ENCODE results near the gene FUOM.

The FUOM gene

DNA sequence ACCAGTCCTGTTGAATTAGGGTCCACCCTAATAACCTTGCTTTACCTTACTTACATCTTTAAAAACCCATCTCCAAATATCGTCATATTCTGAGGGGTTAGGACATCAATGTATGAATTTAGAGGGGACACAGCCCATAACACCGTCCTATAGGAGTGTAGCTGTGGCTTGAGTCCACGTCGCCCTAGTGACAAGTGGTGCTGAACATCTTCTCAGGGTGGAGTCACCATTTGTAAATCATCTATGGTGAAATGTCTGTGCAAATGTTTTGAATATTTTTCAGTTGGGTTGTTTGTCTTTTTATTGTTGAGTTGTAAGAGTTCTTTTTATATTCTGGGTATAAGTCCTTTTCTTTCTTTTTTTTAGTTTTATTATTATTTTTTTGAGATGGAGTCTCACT lies 15.8 kb downstream of the FUOM start:
- H3K4me3 ChIP-seq (replicated peaks; ENCODE audit: insufficient read depth, low read length) = no peak overlapping the region
- DNase-seq (ENCODE audit: low read depth in 1 of 2, low spot score in 1 of 2) = no peak
- peaks cover 6% of the 10 kb centered on the region for H3K27me3 ChIP-seq (ENCODE audit: insufficient read depth, poor library complexity, severe bottlenecking)
- no peak overlapping the region for H3K27ac ChIP-seq (replicated peaks)
- TF ChIP-seq POLR2AphosphoS5 (IDR thresholded peaks at IDR 0.05; ENCODE audit: low read depth) = no peak
- TF ChIP-seq SPI1 (IDR thresholded peaks at IDR 0.05; ENCODE audit: borderline replicate concordance, low read depth) = no peak
- TF ChIP-seq, protein P1, sequence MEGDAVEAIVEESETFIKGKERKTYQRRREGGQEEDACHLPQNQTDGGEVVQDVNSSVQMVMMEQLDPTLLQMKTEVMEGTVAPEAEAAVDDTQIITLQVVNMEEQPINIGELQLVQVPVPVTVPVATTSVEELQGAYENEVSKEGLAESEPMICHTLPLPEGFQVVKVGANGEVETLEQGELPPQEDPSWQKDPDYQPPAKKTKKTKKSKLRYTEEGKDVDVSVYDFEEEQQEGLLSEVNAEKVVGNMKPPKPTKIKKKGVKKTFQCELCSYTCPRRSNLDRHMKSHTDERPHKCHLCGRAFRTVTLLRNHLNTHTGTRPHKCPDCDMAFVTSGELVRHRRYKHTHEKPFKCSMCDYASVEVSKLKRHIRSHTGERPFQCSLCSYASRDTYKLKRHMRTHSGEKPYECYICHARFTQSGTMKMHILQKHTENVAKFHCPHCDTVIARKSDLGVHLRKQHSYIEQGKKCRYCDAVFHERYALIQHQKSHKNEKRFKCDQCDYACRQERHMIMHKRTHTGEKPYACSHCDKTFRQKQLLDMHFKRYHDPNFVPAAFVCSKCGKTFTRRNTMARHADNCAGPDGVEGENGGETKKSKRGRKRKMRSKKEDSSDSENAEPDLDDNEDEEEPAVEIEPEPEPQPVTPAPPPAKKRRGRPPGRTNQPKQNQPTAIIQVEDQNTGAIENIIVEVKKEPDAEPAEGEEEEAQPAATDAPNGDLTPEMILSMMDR (IDR thresholded peaks at IDR 0.05; ENCODE audit: insufficient read depth, low read length) = no peak
- TF ChIP-seq, protein P2, sequence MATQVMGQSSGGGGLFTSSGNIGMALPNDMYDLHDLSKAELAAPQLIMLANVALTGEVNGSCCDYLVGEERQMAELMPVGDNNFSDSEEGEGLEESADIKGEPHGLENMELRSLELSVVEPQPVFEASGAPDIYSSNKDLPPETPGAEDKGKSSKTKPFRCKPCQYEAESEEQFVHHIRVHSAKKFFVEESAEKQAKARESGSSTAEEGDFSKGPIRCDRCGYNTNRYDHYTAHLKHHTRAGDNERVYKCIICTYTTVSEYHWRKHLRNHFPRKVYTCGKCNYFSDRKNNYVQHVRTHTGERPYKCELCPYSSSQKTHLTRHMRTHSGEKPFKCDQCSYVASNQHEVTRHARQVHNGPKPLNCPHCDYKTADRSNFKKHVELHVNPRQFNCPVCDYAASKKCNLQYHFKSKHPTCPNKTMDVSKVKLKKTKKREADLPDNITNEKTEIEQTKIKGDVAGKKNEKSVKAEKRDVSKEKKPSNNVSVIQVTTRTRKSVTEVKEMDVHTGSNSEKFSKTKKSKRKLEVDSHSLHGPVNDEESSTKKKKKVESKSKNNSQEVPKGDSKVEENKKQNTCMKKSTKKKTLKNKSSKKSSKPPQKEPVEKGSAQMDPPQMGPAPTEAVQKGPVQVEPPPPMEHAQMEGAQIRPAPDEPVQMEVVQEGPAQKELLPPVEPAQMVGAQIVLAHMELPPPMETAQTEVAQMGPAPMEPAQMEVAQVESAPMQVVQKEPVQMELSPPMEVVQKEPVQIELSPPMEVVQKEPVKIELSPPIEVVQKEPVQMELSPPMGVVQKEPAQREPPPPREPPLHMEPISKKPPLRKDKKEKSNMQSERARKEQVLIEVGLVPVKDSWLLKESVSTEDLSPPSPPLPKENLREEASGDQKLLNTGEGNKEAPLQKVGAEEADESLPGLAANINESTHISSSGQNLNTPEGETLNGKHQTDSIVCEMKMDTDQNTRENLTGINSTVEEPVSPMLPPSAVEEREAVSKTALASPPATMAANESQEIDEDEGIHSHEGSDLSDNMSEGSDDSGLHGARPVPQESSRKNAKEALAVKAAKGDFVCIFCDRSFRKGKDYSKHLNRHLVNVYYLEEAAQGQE (IDR thresholded peaks at IDR 0.05; ENCODE audit: insufficient replicate concordance, low read depth) = no peak
- no peak for TF ChIP-seq GABPA (IDR thresholded peaks at IDR 0.05; ENCODE audit: low read depth)

DNA sequence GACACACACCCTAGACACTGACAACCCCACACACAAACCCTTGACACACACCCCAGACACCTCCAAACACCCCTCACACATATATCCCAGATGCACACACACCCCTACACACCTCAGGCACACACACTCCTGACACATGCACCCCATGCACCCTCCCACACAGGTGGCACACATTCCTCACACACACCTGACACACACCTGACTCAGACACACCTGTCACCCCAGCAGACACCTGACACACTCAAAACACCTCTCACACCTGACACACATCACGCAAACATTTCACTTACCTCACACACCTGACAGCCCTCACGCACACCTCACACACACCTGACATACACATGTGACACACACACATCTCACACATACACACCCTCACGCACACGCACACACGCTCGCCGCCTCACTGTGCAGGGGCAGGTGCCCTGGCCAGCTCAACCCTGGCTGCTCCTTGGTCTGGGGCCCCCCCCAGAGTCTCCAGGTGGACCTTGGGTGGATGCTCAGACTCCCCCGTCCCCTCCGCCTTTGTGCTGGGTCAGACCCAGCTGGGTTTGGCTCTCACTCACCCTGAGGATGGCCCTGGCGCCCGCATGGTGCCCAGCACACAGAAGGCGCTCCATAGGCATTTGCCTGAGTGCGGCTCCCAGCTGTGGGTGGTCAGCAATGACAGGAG lies 18.0 kb downstream of the FUOM start:
- no peak overlapping the region for H3K4me3 ChIP-seq (replicated peaks; ENCODE audit: insufficient read depth, low read length)
- no peak for DNase-seq (ENCODE audit: low read depth in 1 of 2, low spot score in 1 of 2)
- TF ChIP-seq, protein P2 (IDR thresholded peaks at IDR 0.05; ENCODE audit: insufficient replicate concordance, low read depth) = no peak
- TF ChIP-seq POLR2AphosphoS5 (IDR thresholded peaks at IDR 0.05; ENCODE audit: low read depth) (no peak), GABPA (IDR thresholded peaks at IDR 0.05; ENCODE audit: low read depth) (no peak), SPI1 (IDR thresholded peaks at IDR 0.05; ENCODE audit: borderline replicate concordance, low read depth) (no peak)
- TF ChIP-seq, protein P1 (IDR thresholded peaks at IDR 0.05; ENCODE audit: insufficient read depth, low read length) = no peak
- no peak overlapping the region for H3K27ac ChIP-seq (replicated peaks)
- peaks cover 23% of the 10 kb centered on the region for H3K27me3 ChIP-seq (ENCODE audit: insufficient read depth, poor library complexity, severe bottlenecking)

DNA sequence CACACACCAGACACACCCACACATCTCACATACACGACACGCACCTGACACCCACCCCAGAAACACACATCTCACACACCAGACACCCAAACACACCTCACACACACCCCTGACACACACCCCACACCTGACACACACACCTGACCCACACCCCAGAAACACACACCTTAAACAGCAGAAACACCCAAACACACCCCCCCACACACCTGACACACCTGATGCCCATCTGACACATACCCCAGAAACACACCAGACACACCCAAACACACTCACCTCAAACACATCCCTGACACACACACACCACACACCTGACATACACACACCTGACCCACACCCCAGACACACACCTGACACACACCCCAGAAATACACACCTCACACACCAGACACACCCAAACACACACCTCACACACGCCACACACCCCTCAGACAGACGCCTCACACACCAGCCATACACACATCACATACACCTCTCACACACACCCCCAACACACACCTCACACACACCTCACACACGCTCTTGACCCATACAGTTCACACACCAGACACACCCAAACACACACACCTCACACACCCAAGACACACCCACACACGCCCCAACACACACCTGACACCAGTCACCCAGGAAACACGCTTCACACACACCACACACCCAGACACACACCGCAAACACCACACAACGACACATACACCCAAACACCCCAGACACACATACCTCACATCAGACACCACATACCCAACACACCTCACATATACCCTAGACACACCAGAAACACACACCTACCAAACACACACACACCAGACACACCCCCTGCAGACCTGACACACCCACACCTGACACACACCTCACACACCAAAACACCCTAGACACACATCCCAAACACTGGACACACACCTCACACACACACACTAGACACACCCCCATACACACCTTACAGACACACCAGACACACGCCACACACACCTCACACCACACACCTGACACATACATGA lies 19.4 kb downstream of the FUOM start:
- Histone ChIP-seq H3K4me3 (replicated peaks; ENCODE audit: insufficient read depth, low read length) (no peak overlapping the region), H3K27me3 (ENCODE audit: insufficient read depth, poor library complexity, severe bottlenecking) (peaks cover 26% of the 10 kb centered on the region), H3K27ac (replicated peaks) (no peak overlapping the region)
- DNase-seq (ENCODE audit: low read depth in 1 of 2, low spot score in 1 of 2) = no peak
- TF ChIP-seq SPI1 (IDR thresholded peaks at IDR 0.05; ENCODE audit: borderline replicate concordance, low read depth) (no peak), GABPA (IDR thresholded peaks at IDR 0.05; ENCODE audit: low read depth) (no peak), POLR2AphosphoS5 (IDR thresholded peaks at IDR 0.05; ENCODE audit: low read depth) (no peak)
- TF ChIP-seq, protein P1 (IDR thresholded peaks at IDR 0.05; ENCODE audit: insufficient read depth, low read length) = no peak
- TF ChIP-seq, protein P2 (IDR thresholded peaks at IDR 0.05; ENCODE audit: insufficient replicate concordance, low read depth) = no peak
